ENCODE data around the gene NOB1.
A peak's percentile ranks its signal among the peaks of the same experiment; 100 is the strongest.
"Not testable (repeated sequence)": the region's sequence is repeated elsewhere in the genome, so short reads cannot be mapped to it uniquely, and the experiment has no call there.

NOB1 gene

DNA sequence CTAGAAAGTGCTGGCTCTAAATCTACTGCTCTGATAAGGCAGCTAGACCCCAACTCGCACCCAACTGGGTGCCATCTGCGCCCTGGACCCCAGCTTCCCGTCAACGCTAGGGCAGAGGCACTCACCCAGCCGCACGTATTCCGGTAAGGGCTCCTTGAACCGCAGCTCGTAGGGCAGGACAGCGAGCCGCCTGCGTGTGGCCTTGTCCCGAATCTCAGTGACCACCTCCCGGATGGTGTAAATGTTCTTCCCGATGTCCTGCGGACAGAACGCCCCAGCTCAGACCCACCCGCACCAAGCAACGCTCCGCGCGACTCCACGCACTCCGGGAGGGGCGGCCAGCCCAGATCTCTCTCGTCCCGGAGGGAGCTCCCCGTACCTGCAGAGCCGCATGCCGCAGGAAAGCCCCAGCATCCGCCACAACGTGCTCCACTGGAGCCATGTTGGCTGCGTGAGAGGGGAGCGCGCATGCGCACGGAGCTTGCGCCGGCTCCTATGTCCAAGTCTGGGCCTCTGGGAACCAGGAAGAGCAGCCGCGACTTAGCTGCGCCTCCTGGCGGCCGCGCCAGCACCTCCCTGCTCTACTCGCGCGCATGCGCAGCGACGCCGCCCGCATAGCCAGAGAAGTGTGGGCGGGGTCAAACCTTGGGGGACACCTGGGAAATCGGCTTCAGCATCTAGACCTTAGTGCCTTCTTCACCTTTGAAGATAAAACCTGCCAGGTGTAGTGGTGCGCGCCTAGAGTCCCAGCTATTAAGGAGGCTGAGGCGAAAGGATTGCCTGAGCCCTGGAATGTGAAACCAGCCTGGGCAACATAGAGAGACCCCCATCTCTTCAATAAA is at the start of gene NOB1:
Gene NOB1, minus strand, starts transcription at position 458 of the 842 bp plus-strand sequence. Its CDS starts 16 bp downstream, at position 442.
- peak; percentile 92 for DNase-seq

DNA sequence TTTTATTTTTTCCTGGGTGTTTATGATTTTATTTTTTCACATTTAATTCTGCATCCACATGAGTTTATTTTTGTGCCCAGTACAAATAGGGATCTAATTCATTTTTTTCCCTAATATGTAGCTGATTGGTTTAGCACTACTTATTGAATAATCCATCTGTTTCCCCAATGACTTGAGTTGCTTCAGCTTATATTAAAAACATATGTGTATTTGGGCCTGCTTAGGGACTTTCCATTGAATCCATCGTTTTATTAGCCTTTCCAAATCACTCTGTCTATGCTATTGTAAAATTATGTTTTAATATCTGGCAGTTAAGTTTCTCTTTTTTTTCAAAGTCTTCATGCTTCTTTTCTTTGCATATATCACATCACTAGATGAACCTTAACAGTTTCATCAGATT is 49.6 kb upstream of the NOB1 start:
- DNase-seq, result no peak

DNA sequence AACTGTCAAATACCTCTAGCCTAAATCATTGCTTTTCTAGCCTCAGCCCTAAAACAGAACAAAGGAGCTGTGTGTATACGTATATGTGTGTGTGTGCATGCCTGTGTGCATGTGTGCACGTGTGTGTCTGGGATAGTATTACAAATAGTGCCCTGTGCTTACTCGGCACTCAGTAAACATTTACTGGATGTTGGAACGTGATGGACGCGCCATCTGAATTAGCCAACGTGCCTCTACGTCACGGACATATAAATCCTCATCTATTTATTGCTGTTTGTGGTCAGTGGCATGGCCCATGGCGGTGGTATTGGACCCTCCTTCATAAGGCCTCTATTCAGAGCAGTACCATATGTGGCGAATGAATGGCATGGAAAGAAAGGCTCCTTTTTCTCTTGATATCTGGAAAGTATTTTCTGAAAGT is 44.9 kb upstream of the NOB1 start:
- DNase-seq, result no peak

DNA sequence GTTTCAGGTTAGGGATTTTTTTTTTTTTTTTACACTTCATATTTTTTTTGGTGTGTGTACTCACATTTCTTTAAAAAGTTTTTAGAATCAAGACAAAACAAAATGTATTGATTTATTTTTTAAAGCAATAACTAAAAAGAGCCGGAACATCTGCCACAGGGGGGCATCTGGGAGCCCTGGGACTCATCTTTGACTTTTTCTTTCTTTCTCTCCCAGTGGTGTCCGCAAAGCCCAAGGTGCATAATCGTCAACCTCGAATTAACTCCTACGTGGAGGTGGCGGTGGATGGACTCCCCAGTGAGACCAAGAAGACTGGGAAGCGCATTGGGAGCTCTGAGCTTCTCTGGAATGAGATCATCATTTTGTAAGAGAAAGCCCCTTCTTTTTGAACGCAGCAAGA is 43.7 kb upstream of the NOB1 start:
- no peak for DNase-seq

DNA sequence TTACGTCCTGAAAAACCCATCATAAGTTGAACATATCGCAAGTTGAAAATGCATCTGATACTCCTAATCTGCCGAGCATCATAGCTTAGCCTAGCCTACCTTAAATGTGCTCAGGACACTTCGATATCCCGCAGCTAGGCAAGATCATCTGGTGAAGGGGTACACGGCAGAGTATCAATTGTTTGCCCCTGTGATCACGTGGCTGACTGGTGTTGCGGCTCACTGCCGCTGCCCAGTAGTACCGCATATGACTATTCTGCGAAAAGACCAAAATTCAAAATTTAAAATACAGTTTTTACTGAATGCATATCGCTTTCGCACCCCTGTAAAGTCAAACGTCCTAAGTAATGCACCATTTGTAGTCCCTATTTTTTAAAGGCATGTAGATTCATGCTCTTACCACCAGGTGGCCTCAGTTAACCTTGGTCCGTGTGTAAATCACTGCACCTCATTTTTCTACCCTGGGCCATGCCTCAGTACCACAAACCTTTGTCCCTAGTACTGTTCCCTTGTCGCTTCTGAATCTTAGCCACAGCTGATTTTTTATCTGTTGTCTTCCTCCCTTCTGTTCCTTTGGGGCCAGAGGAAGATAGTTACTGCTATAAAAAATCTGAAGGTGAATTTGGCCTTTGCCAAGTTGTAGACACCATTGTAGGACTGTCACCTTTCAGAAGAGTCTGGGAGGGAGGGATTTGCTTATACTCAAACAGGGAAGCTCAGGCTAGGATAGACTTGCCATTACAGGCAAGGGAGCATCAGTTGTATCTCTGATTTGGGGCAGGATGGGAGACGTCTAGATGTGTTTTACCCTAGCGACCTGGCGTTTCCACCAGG is 41.8 kb upstream of the NOB1 start:
- DNase-seq, result no peak

DNA sequence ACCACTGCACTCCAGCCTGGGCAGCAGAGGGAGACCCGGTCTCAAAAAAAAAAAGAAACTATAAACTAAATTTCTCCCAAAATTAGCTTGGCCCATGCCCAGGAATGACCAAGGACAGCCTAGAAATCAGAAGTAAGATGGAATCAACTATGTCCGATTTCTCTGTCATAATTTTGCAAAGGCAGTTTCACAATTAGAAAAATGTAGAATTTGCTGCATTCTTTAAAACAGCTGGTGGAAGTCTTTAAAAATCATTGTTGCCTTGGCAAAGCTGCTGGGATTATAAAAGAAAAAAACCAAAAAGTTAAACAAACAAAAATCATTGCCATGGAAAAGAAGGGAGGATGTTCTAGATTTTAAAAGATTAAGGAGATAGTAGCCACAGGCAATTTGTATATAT is 39.8 kb upstream of the NOB1 start:
- no peak for DNase-seq

DNA sequence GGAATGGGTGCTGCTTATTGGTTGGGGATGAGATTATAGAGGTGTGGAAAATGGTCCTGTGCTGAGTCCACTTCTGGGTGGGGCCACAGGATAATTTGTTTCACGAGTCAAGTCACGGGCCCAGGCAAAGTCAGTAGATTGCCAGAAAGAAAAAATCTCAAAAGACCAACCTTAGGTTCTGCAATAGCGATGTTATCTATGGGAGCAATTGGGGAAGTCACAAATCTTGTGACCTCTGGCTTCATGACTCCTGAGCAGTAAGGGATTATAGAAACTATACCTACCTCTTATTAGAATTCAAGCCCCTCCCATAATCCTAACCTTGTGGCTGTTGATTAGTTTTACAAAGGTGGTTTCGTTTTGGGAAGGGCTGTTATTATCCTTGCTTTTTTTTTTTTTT is 38.8 kb upstream of the NOB1 start:
- DNase-seq, result no peak

DNA sequence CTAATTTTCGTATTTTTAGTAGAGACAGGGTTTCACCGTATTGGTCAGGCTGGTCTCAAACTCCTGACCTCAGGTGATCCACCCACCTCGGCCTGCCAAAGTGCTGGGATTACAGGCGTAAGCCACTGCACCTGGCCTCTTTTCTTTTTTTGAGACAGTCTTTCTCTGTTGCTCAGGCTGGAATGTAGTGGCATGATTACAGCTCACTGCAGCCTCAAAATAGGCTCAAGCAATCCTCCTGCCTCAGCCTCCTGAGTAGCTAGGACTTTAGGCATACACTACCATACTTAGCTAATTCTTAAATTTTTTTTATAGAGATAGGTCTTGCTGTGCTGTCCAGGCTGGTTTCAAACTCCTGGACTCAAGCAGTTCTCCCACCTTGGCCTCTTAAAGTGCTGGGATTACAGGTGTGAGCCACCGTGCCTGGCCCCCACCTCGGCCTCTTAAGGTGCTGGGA is 36.7 kb upstream of the NOB1 start:
- DNase-seq, result not testable (repeated sequence)

DNA sequence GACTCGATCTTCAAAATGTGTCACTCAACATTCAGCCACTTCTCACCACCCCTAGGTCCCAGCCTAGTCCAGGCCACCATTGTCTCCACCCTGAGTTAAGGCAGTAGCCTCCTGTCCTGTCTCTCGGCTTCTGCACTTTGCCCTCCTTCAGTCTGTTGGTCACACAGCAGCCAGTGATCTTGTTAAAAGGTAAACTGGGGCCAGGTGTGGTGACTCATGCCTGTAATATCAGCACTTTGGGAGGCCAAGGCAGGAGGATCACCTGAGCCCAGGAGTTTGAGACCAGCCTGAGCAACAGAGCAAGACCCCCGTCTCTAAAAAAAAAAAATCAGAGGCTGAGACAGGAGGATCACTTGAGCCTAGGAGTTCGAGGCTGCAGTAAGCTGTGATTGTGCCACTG is 33.2 kb upstream of the NOB1 start:
- DNase-seq, result no peak

DNA sequence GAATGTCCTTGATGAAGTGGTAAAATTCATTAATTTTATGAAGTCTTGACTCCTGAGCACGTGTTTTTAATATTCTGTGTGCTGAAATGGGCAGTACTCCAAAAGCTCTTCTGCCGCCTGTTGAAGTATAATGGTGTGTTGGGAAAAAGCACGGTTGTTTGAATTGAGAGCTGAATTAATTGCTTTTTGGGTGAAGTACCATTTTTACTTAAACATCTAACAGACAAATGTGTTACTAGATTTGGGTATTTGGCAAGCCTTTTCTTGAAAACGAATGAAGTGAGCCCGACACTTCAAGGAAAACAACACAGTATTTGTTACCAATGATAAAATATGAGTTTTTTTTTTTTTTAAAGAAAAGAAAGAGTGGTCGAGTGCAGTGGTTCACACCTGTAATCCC is 29.9 kb upstream of the NOB1 start:
- no peak for DNase-seq

DNA sequence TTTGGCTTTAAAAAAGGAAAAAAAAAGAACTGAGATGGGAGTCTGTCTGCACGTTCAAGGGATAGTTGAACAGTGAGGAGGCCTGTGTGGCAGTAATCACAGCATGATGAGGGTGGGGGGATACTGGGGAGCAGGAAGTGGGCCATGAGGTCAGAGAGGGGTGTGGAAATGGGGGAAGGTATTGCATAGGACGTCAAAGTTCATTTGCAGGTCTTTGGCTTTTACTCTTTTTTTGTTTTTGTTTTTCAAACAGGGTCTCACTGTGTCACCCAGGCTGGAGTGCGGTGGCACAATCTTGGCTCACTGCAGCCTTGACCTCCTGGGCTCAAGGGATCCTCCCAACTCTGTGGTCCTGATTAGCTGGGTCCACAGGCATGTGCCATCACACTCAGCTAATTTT is 26.4 kb upstream of the NOB1 start:
- DNase-seq, result no peak

DNA sequence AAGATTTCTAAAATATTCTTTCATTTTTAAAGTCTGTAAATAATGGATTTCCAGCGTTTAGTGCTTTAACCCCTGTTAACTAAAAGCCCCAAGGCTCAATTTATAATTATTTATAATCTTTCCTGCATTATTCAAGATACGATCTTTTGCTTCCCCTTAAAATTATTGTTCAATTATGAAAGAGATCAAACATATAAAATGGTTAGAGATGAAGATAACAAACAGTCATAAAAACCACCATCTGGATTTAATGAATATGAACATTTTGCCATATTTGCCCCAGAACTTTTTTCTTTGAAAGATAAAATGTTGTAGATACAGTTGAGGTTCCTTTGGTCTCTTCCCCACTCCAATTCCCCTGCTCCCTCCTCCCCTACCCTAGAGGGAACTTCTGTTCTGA is 25.0 kb upstream of the NOB1 start:
- no peak for DNase-seq

DNA sequence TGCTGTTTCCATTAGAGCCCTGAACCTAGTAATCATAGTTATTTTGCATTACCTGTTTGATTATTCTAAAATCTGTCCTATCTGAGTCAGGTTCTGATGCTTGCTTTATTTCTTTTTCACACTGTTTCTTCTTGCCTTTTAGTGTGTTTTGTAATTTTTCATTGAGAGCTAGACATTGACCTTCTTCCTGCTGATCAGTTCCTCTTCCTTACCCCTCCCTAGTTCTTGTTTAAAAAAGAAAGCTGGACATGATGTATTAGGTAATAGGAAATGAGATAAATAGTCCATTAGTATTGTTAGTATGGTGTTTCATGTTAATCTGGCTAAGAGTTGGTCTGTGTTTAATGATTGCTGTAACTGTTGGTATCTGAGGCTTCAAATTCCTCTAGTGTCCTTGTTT is 20.8 kb upstream of the NOB1 start:
- no peak for DNase-seq

DNA sequence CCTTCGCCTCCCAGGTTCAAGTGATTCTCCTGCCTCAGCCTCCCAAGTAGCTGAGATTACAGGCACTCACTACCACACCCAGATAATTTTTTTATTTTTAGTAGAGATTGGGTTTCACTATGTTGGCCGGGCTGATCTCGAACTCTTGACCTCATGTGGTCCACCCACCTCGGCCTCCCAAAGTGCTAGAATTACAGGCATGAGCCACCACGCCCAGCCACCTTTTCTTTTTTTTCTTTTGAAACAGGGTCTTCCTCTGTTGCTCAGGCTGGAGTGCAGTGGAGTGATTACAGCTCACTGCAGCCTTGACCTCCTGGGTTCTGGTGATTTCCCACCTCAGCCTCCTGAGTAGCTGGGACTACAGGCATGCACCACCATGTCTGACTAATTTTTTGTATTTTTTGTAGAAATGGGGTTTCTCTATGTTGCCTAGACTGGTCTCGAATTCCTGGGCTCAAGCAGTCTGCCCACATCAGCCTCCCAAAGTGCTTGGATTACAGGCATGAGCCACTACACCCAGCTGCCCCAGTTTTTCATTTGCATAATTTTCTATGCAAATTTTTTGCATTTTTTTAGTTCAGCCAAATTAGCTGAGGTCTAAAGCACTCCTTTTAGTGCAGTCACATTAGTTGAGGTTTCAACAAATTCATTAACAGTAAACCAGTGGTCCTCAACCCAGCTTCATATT is 18.7 kb upstream of the NOB1 start:
- DNase-seq, result no peak

DNA sequence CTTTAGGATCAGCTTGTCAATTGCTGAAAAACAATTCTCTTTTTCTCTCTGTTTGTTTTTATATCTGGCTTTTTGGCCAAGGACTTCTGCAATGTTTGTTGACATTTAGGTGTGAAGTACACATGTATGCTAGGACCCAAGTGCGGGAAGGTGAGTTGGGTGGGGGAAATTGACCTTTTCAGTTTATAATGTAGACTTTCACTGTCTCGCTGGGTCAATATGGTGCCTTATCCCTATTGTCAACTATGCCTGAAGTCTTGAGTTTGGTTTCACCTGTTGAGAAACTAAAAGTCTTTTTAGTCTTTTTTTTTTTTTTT is 16.9 kb upstream of the NOB1 start:
- DNase-seq, result no peak

DNA sequence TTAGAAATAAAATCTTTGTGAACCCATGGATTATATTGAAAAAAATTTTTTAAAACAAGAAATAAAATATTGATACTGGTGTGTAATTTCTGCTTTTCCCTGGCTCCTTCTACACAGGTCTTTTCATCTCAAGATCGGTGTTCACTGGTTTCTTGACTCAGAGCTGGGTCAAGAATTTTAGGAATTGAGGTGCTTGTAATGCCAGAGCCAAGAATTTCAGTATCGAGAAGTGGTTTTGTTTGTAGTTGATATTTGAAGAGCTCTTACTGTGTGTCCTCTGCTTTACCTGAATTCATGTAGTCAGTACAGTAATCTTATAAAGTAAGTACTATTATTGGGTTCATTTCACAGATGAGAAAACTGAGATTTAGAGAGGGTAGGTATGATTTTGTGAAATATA is 14.7 kb upstream of the NOB1 start:
- no peak for DNase-seq

DNA sequence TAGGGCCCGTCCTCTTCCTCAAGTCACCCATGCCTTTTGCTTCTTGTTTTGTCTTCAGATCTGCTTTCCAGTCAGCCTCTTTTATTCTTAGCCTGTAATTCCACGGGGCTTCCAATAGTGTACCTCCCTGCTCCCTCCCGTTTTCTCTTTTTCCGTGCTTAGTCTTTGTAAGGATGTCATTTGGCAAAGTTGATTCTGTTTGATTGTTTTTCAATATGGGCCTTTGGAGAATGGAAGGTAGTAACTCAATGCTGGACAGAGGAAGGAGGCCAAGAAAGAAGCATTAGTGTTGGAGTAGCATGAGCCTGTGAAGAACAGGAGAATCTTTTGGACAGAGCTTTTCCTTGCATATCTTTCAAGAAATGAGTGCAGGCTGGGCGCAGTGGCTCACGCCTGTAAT is 13.9 kb upstream of the NOB1 start:
- no peak for DNase-seq

DNA sequence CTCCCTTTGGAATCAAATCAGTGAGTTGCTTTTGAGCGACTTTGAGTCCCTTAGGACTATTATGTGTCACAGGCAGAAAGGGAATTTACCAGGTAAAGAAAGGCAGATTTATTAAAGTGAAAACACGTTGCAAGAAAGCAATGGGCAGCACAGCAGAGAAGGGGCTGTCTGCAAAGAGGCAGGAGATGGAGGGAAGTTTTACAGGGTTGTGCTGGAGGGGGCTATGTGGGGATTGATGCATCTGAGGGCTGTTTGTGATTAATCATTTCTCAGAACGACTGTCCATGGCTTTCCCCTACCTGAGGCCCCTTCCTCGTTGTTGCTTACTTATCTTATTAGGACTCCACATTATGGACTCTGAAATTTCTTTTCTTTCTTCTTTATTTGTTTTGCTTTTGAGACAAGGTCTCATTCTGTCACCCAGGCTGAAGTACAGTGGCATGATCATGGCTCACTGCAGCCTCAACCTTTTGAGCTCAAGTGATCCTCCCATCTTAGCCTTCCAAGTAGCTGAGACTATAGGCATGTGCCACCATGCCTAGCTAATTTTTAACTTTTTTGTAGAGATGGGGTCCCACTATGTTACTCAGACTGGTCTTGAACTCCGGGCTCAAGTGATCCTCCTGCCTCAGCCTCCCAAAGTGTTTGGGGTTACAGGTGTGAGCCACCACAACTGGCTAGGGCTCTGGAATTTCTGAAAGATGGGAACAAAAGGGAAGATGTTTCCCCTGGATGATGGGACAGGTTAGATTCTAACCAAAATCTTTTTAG is 12.9 kb upstream of the NOB1 start:
- no peak for DNase-seq

DNA sequence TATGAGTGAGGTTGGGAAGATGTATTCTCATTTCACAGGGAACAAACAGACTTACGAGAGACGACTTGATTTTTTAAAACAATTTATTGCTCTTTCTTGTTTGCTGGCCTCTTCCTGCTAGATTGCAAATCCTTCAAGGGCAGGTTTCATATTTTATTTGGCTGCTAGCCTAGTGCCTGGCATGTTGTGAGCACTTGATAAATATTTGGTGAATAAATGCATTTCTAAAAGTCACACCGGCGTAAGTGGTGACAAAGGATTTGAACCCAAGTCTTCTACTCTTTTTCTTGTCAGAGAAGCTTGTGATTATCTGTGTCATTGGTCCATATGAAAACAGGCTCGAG is 8.8 kb upstream of the NOB1 start:
- no peak for DNase-seq

DNA sequence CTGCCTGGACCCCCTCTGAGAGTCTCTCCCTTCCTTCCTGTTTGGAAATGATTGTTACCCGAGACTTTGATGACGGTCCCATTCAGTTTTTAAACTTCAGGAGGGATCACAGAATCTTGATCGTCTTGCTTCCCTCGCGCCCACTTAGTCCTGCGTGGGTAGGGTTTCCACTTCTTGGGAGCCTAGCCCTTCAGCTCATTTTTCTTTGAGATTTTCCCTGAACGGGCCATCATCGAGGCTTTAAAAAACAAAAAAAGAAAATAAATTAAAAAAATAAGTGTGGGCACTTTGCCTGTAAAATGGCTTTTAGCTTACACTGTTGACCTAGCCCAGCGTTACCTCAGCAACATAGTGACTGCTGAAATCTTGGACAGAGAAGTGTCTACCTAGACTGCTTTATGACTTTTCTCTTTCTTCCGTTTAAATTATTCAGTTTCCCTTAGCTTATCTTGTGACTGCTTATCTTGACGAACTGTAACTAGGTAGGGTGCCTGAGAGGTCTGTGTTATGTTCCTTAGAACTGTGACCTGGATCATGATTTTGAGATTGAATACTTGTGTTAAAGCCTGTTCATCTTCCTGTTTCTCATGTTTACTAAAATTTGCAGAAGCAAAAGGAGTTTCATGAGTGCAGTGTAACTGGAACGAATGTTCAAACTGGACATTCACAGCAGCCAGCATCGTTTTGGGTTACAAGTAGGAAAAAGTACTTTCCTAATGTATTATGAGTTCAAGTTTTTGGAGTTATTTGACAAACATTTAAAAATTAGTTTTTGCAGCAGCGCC is 8.3 kb upstream of the NOB1 start:
- no peak for DNase-seq

DNA sequence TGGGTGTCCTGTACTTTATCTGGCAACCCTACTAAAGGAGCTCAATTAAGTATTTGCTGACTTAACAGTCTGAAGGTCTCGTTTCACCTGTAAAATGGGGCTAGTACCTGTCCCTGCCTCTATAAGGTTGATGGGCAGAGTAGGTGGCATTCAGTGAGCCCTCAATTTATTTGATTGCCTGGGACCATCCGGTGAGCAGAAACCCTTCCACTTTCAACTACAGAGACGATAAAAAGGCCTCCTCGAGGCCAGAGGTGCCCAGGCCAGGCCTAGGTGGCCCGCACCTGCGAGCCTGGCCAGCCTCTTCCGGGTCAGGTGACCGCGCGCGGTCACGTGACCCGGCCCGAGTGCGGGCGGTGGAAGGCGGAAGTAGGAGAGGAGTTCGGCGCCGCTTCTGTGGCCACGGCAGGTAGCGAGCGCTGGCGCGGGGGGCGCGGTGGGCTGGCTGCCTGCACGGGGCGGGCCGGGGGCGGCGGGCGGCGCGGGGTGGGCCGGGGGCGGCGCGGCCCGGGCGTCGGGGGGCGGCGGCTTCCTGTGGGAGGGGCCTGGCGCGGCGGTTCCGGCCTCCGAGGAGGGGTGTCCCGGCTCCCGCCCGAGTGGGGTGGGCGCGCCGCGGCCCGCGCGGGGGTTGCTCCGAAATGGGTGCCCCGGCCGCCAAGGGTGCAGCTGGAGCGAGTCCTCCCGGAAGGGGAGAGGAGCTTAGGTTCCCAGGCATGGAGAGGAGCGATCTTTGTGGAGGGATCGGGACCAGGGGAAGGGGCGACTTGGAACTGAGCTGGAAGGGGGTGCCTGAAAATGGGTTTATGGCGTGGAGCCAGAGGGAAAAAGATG is 7.5 kb upstream of the NOB1 start, which contains the start of gene WWP2:
Gene WWP2, plus strand, starts transcription at position 350 of the 831 bp plus-strand sequence. CDS start 24,679 bp downstream, outside the sequence.
- no peak for DNase-seq
